Measurements from ENCODE around the gene RPP30. TPM values are rescaled to one million over a fixed set of nuclear protein-coding genes. Genes with fewer than 3 reads are reported as not detected.

The RPP30 gene
- total and polyA plus RNA-seq, 2 of the 13 experiments (the other 11 are each of a cell fraction or from before 2014, with no cell fraction given): 27.1 to 65.0 TPM

DNA sequence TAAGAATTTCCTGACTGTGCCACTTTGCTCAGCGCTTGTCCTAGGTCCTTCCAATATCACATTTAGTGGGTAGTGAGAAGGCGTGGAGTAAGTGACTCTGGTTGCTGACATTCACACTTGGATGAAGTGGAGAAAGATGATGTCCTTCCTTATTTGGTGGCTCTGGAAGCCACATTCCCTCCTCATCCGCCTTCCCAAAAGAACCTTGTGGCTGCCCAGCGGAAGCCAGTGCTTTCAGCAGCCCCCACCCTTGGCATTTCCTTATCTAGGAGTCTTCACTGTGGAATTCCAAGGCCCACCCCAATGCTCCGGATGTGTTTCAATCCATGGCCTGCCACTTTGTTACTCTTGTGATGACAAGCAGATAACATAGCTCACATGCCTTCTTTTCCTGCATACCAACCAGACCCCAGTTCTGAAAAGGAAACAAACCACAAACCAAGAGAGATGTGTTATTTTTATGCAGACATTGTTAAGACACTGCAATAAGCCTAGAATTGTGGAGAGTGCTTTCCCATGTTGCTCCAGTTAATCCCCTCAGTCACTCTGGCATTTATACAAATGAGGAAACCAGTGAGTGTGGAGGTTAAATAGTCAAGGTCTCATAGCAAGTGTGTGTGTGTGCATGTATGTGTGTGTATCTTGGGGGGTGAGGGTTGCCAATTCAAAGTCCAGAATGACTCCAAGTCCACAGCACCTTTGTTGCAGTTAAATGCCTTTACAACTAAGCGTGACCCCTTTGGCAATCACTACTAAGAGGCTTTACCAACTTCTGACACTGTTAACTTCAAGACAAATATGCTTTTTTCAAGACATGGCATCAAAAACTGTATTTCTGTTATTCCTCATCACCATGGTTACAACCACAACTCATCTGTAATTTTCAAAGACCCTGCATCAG, 59.4 kb downstream of the RPP30 start (continued):
- TF ChIP-seq, protein P1, sequence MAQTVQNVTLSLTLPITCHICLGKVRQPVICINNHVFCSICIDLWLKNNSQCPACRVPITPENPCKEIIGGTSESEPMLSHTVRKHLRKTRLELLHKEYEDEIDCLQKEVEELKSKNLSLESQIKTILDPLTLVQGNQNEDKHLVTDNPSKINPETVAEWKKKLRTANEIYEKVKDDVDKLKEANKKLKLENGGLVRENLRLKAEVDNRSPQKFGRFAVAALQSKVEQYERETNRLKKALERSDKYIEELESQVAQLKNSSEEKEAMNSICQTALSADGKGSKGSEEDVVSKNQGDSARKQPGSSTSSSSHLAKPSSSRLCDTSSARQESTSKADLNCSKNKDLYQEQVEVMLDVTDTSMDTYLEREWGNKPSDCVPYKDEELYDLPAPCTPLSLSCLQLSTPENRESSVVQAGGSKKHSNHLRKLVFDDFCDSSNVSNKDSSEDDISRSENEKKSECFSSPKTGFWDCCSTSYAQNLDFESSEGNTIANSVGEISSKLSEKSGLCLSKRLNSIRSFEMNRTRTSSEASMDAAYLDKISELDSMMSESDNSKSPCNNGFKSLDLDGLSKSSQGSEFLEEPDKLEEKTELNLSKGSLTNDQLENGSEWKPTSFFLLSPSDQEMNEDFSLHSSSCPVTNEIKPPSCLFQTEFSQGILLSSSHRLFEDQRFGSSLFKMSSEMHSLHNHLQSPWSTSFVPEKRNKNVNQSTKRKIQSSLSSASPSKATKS (CRISPR knock-in tag; IDR thresholded peaks at IDR 0.05): no peak
- TF ChIP-seq ADNP (CRISPR knock-in tag; IDR thresholded peaks at IDR 0.05) (no peak), SMC3 (IDR thresholded peaks at IDR 0.05; ENCODE audit: low read length) (peak; percentile 36), IKZF1 (IDR thresholded peaks at IDR 0.05) (no peak), ZBTB1 (CRISPR knock-in tag; IDR thresholded peaks at IDR 0.05; ENCODE audit: borderline replicate concordance) (no peak), ZKSCAN8 (CRISPR knock-in tag; IDR thresholded peaks at IDR 0.05; ENCODE audit: borderline replicate concordance) (0 out of 2 replicates have a peak, but pooled peaks have one; percentile 24), ZNF790 (CRISPR knock-in tag; IDR thresholded peaks at IDR 0.05; ENCODE audit: borderline replicate concordance) (no peak), ZNF33A (CRISPR knock-in tag; IDR thresholded peaks at IDR 0.05; ENCODE audit: borderline replicate concordance) (peak; percentile 89; the same call in 1 of the 2 replicates), HOXA7 (CRISPR knock-in tag; IDR thresholded peaks at IDR 0.05) (no peak), MAZ (IDR thresholded peaks at IDR 0.05; ENCODE audit: borderline replicate concordance, low read depth, low read length) (no peak), MAZ (CRISPR knock-in tag; IDR thresholded peaks at IDR 0.05; ENCODE audit: low read depth) (no peak)
- TF ChIP-seq, protein P2, sequence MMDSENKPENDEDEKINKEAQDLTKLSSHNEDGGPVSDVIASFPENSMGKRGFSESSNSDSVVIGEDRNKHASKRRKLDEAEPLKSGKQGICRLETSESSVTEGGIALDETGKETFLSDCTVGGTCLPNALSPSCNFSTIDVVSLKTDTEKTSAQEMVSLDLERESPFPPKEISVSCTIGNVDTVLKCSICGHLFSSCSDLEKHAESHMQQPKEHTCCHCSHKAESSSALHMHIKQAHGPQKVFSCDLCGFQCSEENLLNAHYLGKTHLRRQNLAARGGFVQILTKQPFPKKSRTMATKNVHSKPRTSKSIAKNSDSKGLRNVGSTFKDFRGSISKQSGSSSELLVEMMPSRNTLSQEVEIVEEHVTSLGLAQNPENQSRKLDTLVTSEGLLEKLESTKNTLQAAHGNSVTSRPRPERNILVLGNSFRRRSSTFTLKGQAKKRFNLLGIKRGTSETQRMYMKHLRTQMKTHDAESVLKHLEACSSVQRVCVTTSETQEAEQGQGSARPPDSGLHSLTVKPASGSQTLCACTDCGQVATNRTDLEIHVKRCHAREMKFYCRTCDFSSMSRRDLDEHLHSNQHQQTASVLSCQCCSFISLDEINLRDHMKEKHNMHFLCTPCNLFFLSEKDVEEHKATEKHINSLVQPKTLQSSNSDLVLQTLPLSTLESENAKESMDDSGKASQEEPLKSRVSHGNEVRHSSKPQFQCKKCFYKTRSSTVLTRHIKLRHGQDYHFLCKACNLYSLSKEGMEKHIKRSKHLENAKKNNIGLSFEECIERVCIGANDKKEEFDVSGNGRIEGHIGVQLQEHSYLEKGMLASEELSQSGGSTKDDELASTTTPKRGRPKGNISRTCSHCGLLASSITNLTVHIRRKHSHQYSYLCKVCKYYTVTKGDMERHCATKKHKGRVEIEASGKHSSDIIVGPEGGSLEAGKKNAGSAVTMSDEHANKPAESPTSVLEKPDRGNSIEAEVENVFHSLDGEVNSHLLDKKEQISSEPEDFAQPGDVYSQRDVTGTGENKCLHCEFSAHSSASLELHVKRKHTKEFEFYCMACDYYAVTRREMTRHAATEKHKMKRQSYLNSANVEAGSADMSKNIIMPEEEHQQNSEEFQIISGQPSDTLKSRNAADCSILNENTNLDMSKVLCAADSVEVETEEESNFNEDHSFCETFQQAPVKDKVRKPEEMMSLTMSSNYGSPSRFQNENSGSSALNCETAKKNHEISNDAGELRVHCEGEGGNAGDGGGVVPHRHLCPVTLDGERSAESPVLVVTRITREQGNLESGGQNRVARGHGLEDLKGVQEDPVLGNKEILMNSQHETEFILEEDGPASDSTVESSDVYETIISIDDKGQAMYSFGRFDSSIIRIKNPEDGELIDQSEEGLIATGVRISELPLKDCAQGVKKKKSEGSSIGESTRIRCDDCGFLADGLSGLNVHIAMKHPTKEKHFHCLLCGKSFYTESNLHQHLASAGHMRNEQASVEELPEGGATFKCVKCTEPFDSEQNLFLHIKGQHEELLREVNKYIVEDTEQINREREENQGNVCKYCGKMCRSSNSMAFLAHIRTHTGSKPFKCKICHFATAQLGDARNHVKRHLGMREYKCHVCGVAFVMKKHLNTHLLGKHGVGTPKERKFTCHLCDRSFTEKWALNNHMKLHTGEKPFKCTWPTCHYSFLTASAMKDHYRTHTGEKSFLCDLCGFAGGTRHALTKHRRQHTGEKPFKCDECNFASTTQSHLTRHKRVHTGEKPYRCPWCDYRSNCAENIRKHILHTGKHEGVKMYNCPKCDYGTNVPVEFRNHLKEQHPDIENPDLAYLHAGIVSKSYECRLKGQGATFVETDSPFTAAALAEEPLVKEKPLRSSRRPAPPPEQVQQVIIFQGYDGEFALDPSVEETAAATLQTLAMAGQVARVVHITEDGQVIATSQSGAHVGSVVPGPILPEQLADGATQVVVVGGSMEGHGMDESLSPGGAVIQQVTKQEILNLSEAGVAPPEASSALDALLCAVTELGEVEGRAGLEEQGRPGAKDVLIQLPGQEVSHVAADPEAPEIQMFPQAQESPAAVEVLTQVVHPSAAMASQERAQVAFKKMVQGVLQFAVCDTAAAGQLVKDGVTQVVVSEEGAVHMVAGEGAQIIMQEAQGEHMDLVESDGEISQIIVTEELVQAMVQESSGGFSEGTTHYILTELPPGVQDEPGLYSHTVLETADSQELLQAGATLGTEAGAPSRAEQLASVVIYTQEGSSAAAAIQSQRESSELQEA (CRISPR knock-in tag; IDR thresholded peaks at IDR 0.05; ENCODE audit: not compliant biosample characterization): no peak
- TF ChIP-seq, protein P3, sequence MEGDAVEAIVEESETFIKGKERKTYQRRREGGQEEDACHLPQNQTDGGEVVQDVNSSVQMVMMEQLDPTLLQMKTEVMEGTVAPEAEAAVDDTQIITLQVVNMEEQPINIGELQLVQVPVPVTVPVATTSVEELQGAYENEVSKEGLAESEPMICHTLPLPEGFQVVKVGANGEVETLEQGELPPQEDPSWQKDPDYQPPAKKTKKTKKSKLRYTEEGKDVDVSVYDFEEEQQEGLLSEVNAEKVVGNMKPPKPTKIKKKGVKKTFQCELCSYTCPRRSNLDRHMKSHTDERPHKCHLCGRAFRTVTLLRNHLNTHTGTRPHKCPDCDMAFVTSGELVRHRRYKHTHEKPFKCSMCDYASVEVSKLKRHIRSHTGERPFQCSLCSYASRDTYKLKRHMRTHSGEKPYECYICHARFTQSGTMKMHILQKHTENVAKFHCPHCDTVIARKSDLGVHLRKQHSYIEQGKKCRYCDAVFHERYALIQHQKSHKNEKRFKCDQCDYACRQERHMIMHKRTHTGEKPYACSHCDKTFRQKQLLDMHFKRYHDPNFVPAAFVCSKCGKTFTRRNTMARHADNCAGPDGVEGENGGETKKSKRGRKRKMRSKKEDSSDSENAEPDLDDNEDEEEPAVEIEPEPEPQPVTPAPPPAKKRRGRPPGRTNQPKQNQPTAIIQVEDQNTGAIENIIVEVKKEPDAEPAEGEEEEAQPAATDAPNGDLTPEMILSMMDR (CRISPR knock-in tag; IDR thresholded peaks at IDR 0.05): no peak

All from HepG2 (cell line).